ENCODE data around the gene NDE1.
"Not testable (repeated sequence)": the region's sequence is repeated elsewhere in the genome, so short reads cannot be mapped to it uniquely, and the experiment has no call there.

The NDE1 gene

DNA sequence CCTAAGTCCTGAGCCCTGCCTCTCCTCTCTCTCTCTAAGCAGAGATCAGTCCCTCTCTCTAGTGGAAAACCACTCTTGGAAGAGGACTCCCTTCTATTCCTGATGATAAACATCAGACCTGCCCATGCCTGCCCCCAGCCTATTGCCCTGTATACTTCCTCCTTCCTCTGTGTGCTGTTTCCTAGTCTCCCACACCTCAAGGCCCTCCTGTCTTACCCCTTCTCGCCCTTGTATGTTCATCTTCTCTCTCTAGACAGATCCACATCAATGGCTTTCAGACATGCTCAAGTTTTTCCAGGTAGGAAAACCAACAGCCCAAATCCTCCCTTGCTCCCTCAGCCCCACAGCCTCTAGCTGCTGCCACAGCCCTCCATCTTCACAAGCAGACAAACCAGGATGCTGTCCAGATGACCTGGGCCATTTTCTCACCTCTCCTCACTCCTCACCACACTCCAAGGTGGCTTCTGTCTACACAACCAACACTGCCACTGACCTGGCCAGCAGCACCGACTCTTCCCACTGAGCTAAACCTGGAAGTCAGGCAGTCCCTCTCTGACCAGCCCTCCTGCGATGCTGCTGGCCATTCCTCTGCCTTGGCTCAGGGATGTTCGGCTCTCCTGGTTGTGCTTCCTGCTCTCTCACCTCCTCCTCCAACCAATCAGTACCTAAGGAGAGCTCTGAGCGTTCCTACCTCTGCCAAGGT, 43.4 kb upstream of the NDE1 start:
- Mint-ChIP-seq H3K27me3 (ENCODE audit: low read depth, poor library complexity) (no peaks in the 10 kb centered on the region), H3K36me3 (ENCODE audit: low read depth) (peaks cover 85% of the 10 kb centered on the region), H3K27ac (peak overlapping the region; percentile 44), H3K4me3 (no peak overlapping the region), H3K4me1 (peaks cover 24% of the 10 kb centered on the region), H3K9me3 (no peaks in the 10 kb centered on the region)
- TF ChIP-seq, protein P1, sequence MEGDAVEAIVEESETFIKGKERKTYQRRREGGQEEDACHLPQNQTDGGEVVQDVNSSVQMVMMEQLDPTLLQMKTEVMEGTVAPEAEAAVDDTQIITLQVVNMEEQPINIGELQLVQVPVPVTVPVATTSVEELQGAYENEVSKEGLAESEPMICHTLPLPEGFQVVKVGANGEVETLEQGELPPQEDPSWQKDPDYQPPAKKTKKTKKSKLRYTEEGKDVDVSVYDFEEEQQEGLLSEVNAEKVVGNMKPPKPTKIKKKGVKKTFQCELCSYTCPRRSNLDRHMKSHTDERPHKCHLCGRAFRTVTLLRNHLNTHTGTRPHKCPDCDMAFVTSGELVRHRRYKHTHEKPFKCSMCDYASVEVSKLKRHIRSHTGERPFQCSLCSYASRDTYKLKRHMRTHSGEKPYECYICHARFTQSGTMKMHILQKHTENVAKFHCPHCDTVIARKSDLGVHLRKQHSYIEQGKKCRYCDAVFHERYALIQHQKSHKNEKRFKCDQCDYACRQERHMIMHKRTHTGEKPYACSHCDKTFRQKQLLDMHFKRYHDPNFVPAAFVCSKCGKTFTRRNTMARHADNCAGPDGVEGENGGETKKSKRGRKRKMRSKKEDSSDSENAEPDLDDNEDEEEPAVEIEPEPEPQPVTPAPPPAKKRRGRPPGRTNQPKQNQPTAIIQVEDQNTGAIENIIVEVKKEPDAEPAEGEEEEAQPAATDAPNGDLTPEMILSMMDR (IDR thresholded peaks at IDR 0.05) = no peak
- no peak for DNase-seq

DNA sequence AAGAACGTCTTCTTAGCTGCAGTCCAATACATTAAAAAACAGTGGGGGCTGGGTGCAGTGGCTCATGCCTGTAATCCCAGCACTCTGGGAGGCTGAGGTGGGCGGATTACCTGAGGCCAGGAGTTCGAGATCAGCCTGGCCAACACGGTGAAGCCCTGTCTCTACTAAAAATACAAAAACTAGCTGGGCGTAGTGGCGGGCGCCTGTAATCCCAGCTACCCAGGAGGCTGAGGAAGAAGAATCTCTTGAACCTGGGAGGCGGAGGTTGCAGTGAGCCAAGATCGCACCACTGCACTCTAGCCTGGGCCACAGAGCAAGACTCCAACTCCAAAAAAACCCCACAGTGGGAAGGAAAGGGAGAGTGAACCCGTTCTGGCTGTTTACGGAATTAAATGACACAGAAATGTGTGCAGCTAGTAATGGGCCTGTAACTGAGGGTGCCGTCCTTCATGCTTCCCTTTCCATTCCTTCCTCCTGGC, 42.8 kb upstream of the NDE1 start:
- peaks cover 85% of the 10 kb centered on the region for H3K36me3 Mint-ChIP-seq (ENCODE audit: low read depth)
- not testable (repeated sequence) for H3K27me3 Mint-ChIP-seq (ENCODE audit: low read depth, poor library complexity)

DNA sequence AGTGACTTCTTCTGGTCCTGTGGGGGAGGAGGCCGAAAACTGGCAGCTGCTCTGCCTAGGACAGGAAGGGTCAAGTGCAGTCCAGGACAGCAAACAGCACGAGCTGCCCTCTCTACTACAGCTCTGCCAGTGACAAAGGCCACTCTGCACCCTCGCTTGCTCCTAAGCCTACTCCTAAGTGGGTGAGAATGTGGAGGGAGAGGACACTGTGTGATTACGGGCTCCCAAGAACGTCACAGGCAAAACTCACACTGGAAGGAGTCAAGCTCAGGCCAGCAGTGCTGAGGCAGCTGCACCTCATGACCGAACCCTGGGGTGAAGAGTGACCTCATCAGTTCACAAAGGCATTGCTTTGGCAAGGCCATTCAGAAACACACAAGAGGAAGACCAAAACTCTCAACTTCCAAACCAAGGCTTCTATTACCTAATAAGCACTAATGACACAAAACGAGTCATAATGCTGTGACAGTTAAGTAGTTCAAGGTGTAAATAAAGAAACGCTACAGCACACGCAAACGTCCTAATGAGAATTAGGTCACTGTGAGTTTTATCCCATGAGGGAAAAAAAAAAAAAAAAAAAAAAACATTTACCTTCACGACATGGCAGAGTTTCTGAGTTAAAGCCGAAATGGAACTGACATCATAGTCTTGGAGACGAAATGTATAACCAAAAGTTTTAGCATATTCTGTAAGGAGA, 42.2 kb upstream of the NDE1 start:
- Mint-ChIP-seq H3K4me3 (no peak overlapping the region), H3K36me3 (ENCODE audit: low read depth) (peaks cover 86% of the 10 kb centered on the region), H3K27me3 (ENCODE audit: low read depth, poor library complexity) (no peaks in the 10 kb centered on the region), H3K9me3 (no peaks in the 10 kb centered on the region), H3K4me1 (peaks cover 24% of the 10 kb centered on the region), H3K27ac (peak overlapping the region; percentile 26)
- TF ChIP-seq, protein P1 (IDR thresholded peaks at IDR 0.05) = no peak
- no peak for DNase-seq

More for the DNA sequence above, 42.8 kb upstream of the NDE1 start:
- H3K27ac Mint-ChIP-seq, H3K9me3 Mint-ChIP-seq, H3K4me3 Mint-ChIP-seq, DNase-seq: not testable (repeated sequence)
- H3K4me1 Mint-ChIP-seq = peaks cover 24% of the 10 kb centered on the region

DNA sequence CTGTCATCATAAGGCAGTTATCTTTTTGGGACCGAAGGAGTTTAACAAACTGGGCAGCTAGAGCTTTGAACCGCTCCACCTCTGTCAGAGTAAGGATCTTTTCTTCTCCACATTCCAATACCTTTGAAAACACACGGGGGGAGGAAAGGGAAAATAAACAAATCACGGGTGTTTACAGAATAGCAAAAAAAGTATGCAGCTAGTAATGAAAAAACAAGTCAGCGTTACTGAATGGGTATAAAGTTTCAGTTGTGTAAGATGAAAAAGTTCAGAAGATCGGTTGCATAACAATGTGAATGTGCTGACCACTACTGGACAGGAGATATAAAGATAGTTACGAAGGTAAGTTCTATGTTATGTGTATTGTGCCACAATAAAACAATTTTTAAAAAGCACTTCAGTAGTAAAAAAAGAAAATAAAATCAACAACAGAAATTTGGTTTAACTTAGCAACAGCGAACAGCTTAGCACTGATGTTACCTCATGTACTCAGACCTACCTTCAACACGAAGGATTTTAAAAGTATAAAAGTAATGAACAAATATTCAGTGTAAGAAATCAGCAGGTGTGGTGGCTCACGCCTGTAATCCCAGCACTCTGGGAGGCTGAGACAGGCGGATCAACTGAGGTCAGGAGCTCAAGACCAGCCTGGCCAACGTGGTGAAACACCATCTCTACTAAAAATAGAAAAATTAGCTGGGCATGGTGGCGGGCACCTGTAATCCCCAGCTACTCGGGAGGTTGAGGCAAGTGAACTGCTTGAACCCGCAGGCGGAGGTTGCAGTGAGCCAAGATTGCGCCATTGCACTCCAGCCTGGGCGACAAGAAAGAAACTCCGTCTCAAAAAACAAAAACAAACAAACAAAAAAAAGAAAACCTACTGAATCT, 41.4 kb upstream of the NDE1 start:
- peak overlapping the region; percentile 26 for H3K27ac Mint-ChIP-seq
- no peak overlapping the region for H3K4me3 Mint-ChIP-seq
- DNase-seq = no peak
- peaks cover 26% of the 10 kb centered on the region for H3K4me1 Mint-ChIP-seq
- TF ChIP-seq, protein P1 (IDR thresholded peaks at IDR 0.05) = no peak
- H3K36me3 Mint-ChIP-seq (ENCODE audit: low read depth) = peaks cover 85% of the 10 kb centered on the region
- H3K27me3 Mint-ChIP-seq (ENCODE audit: low read depth, poor library complexity) = no peaks in the 10 kb centered on the region
- no peaks in the 10 kb centered on the region for H3K9me3 Mint-ChIP-seq

DNA sequence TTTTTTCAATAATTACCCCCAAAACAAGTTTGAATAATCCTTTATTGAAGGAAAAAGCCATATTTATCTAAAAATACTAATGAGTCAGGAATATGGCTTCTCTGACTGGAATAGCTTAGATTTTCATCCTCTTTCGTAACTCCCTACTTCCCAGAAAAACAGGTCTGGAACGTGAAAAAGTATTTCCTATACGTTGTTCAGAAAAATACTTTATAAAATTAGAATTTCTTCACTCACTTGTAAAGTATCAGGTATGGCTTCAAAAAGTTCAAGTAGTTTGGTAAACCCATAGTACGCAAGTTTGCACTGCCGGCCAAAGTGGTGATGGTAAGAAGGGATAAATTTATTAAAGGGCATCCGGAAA, 40.8 kb upstream of the NDE1 start:
- Mint-ChIP-seq H3K4me3 (no peak overlapping the region), H3K4me1 (peaks cover 29% of the 10 kb centered on the region), H3K36me3 (ENCODE audit: low read depth) (peaks cover 85% of the 10 kb centered on the region), H3K27me3 (ENCODE audit: low read depth, poor library complexity) (no peaks in the 10 kb centered on the region), H3K9me3 (no peaks in the 10 kb centered on the region), H3K27ac (no peak overlapping the region)
- TF ChIP-seq, protein P1 (IDR thresholded peaks at IDR 0.05) = no peak
- no peak for DNase-seq

DNA sequence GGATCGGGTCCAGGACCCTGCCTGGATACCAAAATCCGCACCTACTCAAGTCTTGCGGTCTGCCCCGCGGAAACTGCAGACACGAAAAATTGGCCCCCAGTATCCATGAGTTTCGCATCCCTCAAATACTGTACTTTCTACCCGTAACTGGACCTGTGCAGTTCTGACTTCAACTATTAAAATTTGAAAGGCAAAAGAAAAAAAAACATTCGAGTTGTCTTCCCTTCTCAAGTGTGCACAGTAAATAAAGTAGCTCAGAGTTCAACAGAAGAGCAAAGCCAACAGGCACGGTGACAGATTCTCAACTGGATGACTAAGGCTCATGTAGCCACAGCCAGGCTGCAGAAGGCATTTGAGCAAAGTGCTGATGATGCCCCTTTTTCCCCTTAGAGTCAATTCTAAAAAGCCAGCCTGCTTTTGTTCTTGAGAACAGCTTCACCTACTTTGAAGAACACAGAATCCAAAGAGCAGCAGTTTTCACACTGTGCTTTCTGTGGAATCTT, 39.6 kb upstream of the NDE1 start:
- H3K4me3 Mint-ChIP-seq = no peak overlapping the region
- DNase-seq = no peak
- no peaks in the 10 kb centered on the region for H3K9me3 Mint-ChIP-seq
- H3K27me3 Mint-ChIP-seq (ENCODE audit: low read depth, poor library complexity) = no peaks in the 10 kb centered on the region
- peaks cover 29% of the 10 kb centered on the region for H3K4me1 Mint-ChIP-seq
- TF ChIP-seq, protein P1 (IDR thresholded peaks at IDR 0.05) = no peak
- peaks cover 79% of the 10 kb centered on the region for H3K36me3 Mint-ChIP-seq (ENCODE audit: low read depth)
- peak overlapping the region; percentile 84 for H3K27ac Mint-ChIP-seq
